NCI-H187 treated with DMSO at 0.1 percent for 48 hours (cell line): Measurements from ENCODE around the gene GALNT9.
"Not testable (repeated sequence)": the region's sequence is repeated elsewhere in the genome, so short reads cannot be mapped to it uniquely, and the experiment has no call there.

Experiments
- DNase-seq: peaks from one replicate; lab custom pipeline; 2025; lab: John Stamatoyannopoulos, UW

The GALNT9 gene

DNA sequence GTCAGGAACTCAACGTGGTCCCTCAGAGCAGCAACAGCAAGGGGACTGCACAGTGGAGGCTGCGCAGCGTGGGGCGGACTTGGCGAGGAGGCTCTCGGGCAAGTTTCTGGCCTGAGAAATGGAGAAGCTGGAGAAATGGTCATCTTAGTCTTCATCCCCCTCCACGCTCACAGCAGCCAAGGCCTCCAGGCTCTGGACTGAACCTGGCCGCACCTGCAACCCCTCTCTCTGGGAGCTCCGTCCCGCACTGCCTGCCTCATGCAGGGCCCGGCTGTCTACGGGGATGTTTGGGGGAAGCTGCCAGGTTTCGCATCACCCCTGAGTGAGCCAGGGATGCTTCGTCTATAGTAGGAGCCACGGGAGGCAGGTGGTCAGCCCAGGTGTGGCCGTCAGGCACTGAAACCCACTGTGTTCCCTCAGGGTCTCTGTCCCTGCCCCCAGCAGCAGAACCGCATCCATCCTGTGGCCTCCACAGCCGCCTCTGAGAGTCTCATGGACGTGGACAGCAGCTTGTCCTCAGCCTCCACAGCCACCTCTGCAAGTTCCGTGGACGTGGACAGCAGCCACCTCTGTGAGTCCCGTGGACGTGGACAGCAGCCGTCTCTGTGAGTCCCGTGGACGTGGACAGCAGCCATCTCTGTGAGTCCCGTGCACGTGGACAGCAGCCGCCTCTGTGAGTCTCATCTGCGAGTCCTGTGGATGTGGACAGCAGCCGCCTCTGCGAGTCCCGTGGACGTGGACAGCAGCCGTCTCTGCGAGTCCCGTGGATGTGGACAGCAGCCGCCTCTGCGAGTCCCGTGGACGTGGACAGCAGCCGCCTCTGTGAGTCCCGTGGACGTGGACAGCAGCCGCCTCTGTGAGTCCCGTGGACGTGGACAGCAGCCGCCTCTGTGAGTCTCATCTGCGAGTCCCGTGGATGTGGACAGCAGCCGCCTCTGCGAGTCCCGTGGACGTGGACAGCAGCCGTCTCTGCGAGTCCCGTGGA lies 29.1 kb upstream of the GALNT9 start:
- not testable (repeated sequence) for DNase-seq

DNA sequence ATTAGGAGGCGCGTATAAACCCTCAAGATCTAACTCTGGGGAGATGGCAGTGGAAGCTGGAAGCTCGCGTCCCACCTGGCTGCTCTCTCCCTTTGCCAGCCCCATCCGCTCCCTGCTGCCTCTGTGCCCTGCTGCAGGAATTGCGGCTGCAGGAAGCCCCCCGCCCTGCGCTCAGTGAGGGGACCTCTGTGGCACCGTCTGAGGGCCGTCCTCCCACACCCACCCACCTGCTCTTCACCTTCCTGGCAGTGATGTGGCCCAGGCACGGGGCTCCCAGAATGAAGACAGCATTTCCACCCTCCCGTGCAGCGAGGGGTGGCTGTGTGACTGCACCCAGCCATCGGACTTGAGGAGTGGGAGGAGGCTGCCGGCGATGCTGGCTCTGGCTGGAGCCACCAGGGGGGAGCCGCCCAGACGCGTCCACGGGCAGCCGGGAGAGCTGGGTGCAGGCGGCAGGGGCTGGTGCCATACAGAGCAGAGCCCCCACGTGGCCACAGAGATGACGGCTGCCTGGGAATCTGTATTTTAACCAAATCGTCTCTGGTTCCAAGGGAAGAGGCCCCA lies 28.3 kb upstream of the GALNT9 start:
- no peak for DNase-seq

DNA sequence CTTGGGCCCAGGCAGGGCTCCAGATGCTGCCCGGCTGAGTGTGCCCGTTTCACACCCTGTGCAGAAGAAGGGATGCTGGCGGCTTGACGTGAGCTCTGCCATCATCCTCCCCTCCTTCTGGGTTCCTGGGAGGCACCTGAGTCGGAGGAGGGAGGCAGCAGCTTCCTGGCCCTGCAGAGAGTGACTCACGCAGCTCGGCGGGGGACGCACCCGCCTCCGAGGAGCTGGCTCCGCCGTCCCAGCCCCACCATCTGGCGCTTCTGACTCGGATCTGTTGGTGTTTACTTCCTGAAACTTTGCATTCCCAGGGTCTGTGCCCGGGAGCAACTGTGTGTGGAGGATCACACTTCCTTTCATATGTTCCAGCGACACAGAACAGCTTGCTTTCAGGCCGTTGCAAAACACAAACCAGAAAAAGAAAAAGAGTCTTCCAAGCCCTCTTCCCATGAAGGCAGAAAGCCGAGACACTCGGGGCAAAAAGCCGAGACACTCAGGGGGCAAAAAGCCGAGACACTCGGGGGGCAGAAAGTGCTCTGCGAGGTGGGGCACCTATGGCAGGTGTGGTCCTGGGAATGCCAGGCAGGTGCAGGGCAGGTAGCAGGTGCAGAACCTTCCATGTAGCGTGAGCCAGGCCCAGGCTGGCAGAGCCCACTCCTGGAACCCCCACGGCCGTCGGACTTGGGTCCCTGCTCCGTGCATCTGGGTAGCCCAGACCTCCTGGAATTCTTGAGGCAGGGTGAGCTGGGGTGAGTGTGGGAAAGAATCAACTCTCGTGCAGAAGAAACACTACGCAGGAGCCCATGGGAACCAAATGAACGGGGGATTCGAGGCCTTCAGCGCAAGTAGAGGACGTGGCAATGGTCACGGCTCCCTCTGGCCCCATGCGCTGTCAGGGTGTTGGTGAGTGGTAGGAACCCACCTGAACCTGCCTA lies 27.6 kb upstream of the GALNT9 start:
- no peak for DNase-seq

DNA sequence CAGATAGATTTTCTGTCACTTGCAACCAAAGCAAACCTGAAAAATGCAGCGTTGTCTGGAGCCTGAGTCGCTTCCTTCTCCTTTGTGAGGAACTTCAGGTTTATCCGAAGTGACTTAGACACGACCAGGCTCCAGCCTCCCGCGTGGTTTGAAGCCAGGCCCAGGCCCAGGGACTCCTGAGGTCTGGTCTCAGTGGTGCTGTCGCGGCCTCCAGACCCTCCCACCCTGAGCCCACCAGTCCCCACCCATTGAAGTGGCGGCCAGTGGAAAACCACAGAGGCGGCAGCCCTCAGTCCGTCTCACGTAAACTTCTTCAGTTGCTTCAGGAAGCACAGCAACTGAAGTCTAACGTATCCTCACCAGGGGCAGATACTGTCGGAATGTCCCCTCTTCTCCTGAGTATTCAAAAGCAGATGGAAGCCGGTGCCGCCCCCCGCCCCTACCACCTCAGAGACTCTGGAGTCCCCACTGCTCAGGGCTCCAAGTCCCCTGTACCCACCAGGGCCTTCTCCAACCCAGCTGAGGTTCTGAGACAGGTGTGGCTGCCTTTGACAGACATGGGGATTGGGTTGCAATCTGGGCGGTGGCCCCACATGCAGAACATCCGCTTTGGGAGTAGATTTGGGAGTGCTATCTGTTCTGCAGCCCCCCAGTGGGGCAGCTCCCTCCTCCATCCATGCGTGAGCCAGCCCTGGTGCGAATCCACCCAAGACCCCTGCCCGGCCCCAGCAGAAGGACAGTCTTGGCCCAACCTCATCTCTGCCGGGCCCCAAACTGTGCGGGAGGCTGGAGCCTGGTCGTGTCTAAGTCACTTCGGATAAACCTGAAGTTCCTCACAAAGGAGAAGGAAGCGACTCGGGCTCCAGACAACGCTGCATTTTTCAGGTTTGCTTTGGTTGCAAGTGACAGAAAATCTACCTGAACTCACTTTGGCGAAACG lies 26.6 kb upstream of the GALNT9 start:
- no peak for DNase-seq

DNA sequence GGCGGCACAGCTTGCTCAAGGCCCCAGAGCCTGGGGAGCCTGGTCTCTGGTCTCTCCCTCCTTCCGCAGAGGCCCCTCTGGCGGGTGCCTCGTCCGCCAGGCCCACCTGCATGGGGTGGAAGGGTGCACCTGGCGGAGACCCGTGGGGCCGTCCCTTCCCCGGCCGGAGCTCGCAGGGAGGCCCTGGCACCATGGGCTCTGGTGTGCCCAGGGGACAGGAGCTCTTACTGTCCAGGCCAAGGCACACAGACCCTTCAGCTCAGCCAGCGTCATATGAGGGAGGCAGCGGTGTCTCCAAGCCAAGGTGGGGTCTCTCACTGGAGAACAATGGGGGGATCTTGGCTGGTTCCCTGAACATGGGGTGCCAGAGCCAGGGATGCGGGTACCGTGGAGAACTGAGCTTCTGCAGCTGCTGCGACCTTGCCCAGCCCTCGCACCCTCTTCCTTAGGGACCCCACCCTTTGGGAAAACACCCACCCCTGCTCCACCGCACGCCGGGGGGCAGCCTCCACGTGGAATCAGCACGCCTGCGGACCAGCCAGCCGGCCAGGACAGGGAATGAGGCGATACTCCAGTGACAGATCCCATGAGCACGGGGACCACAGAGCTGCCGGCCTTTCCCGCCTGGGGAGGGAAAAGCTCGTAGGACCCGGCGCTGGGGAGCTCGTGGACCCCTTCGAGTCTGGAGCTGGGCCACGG lies 25.7 kb upstream of the GALNT9 start:
- no peak for DNase-seq

DNA sequence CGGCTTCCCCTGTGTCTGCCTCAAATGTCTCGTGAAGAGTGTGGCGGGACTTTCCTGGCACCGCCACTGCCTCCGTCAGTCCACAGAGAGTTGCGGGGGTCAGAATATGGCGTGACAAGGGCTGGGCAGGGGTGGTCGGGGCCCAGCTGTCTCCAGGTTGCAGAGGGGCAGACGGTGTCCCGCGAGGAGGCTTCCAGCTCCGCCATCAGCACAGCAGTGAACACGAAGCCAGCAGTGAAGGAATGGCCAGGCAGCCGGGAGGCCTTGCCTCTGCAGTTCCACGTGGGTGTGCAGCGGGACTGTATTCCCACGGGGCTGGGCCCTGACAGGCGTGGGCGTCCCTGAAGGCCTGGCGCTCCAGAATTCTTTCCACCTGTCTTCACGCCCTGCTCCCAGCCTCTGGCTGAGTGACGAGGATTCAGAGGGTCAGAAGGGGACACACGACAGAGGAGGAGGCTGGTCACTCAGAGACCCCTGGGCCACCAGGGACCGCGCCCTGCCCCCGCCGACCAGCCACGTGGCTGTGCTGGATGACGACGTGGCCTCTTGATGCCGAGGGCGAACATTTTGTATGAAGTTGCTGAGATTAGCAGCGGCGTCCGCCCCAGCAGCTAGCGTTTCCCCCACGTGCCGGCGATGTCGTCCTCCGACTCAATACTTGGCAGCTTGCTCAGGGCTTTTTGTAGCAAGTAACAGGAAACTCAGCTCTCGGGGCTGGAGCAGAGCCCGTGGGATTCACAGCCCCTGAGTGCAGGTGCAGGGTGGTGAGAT lies 25.0 kb upstream of the GALNT9 start:
- DNase-seq = no peak

DNA sequence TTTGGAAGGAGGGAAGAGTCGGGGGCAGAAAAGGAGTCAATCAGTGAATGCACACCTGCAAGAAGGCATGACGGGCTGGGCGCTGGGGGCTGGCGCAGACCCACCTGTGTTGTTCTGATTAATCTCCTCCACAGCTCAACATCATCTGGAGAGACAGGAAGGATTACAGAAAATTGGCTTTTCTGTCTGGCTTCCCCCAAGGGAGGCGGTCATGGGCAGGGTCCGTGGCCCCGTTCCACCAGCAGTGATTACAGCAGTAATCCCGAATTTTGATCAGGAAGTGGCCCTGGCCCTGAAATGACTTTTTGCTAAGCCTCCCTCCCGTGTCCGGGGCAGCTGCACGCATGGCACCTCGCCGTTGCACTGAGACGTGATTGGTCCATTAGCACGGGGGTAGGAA lies 24.4 kb upstream of the GALNT9 start:
- DNase-seq = no peak

DNA sequence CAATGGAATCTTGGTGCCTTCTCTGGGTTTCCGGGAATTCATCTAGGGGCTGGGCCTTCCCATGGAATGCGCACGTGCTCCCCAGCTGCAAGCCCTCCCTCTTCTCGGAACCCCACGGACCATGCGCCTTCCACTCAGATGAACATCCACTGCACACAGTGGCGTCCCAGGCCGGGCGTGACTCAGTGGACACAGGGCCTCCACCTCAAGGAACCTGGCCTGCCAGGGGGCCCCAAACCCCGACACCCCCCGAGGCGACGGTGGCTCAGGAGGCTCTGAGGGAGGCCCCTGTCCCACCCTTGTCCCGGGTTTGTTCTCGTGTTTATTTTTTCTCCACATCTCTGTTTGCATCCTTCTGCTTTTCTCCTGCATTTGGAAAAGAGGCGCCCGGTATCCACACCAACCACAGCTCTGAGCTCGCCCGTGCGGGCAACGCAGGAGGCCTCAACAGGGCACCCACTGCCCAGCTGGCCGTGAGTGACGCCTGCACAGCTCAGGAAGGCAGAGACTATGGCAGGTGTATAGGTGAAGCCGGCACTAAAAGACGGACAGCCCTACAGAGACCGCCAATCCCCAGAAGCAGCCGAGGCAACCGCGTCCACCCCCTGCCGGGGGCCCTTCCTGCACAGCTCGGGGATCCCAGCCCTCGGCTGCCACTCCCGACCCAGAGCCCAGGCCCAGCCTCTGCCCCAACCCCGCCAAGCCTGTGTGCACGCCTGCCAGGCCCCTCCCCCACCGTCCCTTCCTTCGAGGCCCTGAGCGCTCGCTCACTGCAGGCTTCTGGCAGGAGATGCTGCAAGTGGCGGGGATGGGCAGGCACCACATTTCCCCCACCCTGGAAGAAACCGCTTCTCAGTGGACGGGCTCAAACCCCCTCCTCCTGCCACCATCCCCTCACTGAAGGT lies 23.8 kb upstream of the GALNT9 start:
- DNase-seq = no peak

DNA sequence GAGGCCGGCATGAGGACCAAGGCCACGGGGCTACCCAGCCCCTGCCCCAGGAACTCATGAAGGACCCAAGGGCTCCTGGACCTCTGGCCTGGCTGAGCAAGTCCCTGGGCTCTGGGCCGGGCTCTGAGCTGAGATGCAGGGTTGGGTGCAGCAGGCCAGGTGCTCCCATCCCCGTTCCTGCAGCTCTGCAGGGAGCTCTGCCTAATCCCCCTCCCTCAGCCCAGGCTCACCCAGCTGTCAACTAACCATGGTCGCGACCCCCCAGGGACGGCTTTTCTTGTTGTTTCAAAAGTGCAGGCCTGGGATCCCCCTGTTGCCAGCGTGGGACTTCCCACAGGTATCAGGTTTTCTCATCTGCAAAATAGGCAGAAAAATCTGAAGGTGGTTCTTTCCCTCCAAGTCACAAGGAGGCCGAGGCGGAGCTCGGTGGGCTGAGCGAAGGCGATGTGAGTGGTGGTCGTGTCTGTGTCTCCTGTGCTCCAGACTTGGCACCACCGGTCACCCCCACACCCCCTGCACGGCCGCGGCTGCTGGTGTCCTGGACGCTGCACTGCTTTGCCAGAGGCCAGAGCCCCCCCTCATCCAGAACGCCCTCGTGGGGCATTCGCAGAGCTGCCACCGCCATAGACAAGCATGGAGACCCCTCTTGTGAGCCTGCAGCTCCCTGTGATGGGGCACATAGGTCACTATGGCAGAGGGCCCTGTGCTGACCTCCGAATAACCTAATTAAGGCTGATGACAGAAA lies 22.5 kb upstream of the GALNT9 start:
- no peak for DNase-seq

DNA sequence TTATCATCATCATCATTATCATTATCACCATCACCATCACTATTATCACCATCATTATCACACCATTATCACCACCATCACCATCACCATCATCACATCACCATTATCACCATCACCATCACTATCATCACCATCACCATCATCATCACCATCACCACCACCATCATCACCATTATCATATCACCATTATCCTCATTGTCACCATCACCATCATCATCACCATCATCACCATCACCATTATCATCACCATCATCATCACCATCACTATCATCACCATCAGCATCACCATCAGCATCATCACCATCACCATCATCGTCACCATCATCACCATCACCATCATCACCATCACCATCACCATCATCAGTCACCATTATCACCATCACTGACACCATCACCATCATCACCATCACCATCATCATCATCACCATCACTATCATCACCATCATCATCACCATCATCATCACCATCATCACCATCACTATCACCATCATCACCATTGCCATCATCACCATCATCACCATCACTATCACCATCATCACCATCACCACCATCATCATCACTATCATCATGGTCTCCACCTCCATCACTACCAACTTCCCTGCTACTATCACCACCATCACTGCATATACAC lies 20.2 kb upstream of the GALNT9 start:
- no peak for DNase-seq

DNA sequence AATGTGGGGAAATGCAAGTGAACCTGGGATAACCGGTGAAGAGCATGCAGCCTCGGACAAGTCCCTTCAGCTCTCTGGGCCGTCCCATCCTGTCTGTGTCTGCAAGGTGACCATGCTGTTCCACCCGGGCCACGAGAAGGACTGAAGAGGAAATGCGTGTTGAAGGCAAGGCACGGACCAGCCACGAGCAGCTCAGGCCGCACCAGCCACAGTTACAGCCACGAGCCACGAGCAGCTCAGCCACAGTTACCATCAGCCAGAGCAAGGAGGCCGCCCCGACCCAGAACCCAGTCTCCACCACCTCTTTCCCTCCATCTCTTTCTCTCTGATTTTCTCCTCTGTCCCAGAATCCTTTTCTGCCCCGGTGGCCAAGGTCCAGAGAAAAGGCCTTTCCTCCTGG lies 18.8 kb upstream of the GALNT9 start:
- DNase-seq = no peak

DNA sequence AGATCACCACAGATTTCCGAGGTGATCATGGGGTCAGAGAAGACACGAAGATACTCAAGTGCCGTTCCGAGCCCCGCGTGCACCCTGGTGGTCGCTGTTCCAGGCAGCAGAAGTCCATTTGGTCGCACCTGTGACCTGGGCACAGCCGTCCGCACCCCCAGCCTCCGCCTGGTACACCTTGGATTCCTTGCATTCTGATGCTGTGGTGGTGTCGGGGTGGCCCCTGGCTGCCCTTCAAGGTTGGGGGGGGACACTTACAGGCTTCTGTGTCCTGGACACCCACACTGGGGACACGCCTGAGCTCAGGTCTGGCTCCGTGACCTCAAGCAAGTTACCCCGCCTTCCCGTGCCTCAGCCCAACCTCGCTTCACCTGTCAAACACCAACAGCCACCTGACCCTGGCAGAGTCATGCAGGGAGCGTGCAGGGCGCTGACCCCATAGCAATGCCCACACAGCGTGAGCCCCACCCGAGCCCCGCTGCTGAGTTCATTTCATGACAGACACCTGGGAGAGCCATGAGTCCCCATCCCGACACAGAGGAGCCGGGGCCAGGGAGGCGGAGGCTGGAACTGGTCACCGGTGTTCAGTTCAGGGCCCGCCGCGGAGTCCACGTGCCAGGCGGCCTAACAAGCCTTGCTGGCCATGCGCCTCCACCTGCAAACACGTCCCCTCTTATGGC lies 17.9 kb upstream of the GALNT9 start:
- no peak for DNase-seq

DNA sequence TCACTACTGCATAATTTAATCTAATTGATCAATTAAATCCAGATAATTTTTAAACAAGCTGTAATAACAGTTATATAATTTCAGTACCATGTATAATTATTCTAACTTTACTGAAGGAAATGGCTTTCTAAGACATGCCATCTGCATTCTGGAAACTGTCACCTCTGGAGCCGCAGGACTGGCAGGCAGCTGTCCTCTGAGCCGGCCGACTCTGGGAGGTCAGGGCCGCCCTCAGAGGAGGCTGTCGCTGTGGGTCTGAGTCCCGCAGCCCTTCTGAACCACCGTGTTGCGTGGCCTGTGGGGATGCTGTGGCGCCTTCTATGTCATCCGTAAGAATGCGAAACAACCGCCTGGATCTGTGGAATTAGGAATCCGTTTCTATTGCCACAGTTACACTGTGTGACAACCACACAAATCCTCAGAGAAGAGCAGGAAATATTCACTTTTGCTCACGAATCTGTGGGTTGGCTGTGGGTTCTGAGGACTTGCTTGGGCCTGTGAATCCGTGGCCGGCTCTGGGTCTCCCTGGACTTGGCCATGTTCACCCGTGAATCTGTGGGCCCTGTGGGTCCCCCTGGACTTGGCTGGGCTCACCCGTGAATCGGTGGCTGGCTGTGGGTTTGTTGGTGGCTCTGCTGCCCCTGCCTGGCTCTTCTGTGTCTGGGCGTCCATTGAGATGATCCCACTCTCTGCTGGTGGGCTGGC lies 17.2 kb upstream of the GALNT9 start:
- DNase-seq = no peak

DNA sequence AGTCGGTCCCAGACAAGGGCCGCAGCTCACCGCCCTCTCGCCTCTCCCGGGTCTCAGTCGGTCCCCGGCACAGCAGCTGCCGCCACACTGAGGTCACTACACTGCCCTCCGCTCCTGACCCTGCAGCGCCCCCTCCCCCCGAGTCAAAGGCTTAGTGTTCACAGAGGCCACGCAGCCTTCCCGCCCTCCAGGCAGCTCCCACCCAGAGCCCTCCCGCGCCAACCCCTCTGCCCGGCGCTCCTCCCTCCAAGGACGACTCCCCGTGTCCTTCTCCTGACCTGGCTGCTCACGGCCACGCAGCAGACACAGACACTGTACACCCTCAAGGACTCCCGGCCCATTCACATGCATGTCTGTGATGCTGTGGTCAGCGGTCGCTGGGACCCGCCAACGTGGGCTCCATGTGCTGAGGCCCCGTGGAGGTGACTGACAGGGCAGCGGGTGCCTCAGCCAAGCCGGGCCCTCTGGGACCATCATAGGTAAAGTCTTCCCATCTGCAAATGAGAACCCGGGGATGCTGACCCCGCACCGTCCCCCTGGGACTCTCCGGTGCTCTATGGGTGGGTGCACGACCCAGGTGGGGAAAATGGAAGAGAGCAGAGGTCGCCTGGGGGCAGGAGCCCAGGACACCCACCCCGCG lies 16.3 kb upstream of the GALNT9 start:
- no peak for DNase-seq

DNA sequence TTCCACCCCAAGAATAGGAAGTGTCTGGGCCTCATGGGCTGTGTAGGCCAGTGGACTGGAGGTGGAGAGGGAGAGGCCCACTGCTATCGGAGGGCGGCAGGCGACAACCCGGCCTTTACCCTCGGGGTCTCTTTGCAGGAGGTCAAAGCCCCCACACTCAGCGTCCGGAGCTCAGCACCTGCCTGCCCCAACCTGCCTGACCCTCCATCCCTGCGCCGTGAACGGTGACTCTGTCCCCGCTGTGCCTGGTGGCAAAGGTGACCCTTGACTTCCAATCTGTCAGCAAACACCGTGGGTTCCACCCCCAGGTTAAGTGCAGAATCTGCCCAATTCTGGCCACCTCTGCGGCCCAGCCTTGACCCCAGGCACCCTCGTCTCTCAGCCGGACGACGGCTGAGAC lies 15.7 kb upstream of the GALNT9 start:
- no peak for DNase-seq

DNA sequence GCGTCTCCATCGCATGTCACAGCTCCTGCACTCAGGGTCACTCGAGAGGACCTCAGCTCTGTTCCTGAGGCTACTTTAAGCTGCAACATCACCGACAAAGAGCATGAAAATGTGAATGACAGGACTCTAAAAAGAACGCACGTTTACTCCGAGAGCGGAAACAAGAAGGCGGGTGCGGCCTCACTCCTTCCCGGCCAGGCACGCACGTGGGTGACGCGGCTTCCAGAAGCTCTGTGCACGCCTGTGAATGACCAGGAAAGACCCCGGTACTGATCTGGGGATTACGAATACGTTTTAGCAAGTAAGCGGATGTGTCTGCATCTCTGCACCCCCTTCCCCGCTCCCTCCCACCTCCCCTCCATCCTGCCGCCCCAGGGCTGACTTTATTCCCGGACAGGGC lies 15.2 kb upstream of the GALNT9 start:
- no peak for DNase-seq
